HepG2 (cell line): ENCODE data around the gene ICAM3. TPM values are rescaled to one million over a fixed set of nuclear protein-coding genes. Genes with fewer than 3 reads are reported as not detected.
A peak's percentile ranks its signal among the peaks of the same experiment; 100 is the strongest.

Experiments
- CENPX ChIP-seq: sonication (generic); formaldehyde crosslinking; IDR thresholded peaks from 2 replicates; pipeline ENCODE4 v1.9.0; 2021; ENCODE audit warnings: mild to moderate bottlenecking, missing genetic modification reagents, moderate library complexity
- CHD2 ChIP-seq: IDR thresholded peaks from 2 replicates; pipeline ENCODE4 v1.6.1; 2011; ENCODE audit warnings: low read depth, low read length, improper control_type of control experiment
- DNMT1 ChIP-seq: sonication (generic); formaldehyde crosslinking; IDR thresholded peaks from 2 replicates; pipeline ENCODE4 v1.5.1; 2020; ENCODE audit warnings: mild to moderate bottlenecking, missing genetic modification reagents
- E2F5 ChIP-seq: sonication (generic); formaldehyde crosslinking; conservative IDR thresholded peaks from 2 replicates; pipeline ENCODE4 v1.4.0; 2020; ENCODE audit warnings: missing genetic modification reagents
- ELK4 ChIP-seq: sonication (generic); formaldehyde crosslinking; IDR thresholded peaks from 2 replicates; pipeline ENCODE4 v1.9.0; 2021; ENCODE audit warnings: missing genetic modification reagents, borderline replicate concordance
- HNRNPUL1 ChIP-seq: fragments of 200-400 bp; formaldehyde crosslinking; IDR thresholded peaks from 2 replicates; pipeline ENCODE4 v1.6.1; 2017; ENCODE audit warnings: low read depth, mild to moderate bottlenecking, low read length, moderate library complexity
- KLF13 ChIP-seq: sonication (generic); formaldehyde crosslinking; IDR thresholded peaks from 2 replicates; pipeline ENCODE4 v1.4.0; 2020; ENCODE audit warnings: mild to moderate bottlenecking, missing genetic modification reagents
- MTERF4 ChIP-seq: sonication (generic); formaldehyde crosslinking; IDR thresholded peaks from 2 replicates; pipeline ENCODE4 v1.8.0; 2023; ENCODE audit warnings: mild to moderate bottlenecking, missing genetic modification reagents
- NR2F1 ChIP-seq, 2 experiments: fragments of 450-650 bp in 1 of 2; formaldehyde crosslinking in 1 of 2; IDR thresholded peaks; 2 replicates each; pipeline versions ENCODE4 v1.5.0 to v1.6.1; 2016 to 2020; ENCODE audit warnings: mild to moderate bottlenecking in 1 of 2, missing compliant biosample characterization in 1 of 2, missing genetic modification reagents in 1 of 2, moderate library complexity in 1 of 2
- PAXIP1 ChIP-seq: sonication (generic); formaldehyde crosslinking; conservative IDR thresholded peaks from 2 replicates; pipeline ENCODE4 v1.4.0; 2020; ENCODE audit warnings: mild to moderate bottlenecking, missing genetic modification reagents, moderate library complexity
- PHF5A ChIP-seq: IDR thresholded peaks from one replicate; pipeline ENCODE4 v1.6.1; 2018; ENCODE audit warnings: low read depth, missing genetic modification reagents; ENCODE audit not compliant: unreplicated experiment
- POLR2AphosphoS2 ChIP-seq: IDR thresholded peaks from 2 replicates; pipeline ENCODE4 v1.6.1; 2011; ENCODE audit warnings: low read depth, low read length, improper control_type of control experiment
- RARA ChIP-seq: IDR thresholded peaks from 2 replicates; pipeline ENCODE4 v1.6.1; 2016; ENCODE audit warnings: missing genetic modification reagents, missing compliant biosample characterization
- ZBTB7A ChIP-seq: sonication (generic); formaldehyde crosslinking; IDR thresholded peaks from 2 replicates; pipeline ENCODE4 v1.8.0; 2022; ENCODE audit warnings: mild to moderate bottlenecking, missing genetic modification reagents
- ZMYM3 ChIP-seq: sonication (generic); formaldehyde crosslinking; IDR thresholded peaks from 2 replicates; pipeline ENCODE4 v1.5.1; 2020; ENCODE audit warnings: mild to moderate bottlenecking, missing genetic modification reagents
- ZNF574 ChIP-seq: sonication (generic); formaldehyde crosslinking; IDR thresholded peaks from 2 replicates; pipeline ENCODE4 v1.4.0; 2020; ENCODE audit warnings: missing genetic modification reagents
- ZNF615 ChIP-seq: sonication (generic); formaldehyde crosslinking; IDR thresholded peaks from 2 replicates; pipeline ENCODE4 v1.5.0; 2020; ENCODE audit warnings: mild to moderate bottlenecking, missing genetic modification reagents, borderline replicate concordance
- ZNF678 ChIP-seq: sonication (generic); formaldehyde crosslinking; IDR thresholded peaks from 2 replicates; pipeline ENCODE4 v1.4.0; 2020; ENCODE audit warnings: mild to moderate bottlenecking, missing genetic modification reagents
- ZNF784 ChIP-seq: sonication (generic); formaldehyde crosslinking; IDR thresholded peaks from 2 replicates; pipeline ENCODE4 v1.5.1; 2020; ENCODE audit warnings: missing genetic modification reagents, mild to moderate bottlenecking, borderline replicate concordance
- polyA plus RNA-seq, 8 experiments: library from polyadenylated mRNA; depleted of rRNA in 3 of 8; stranded (reverse) in 7 of 8; unstranded in 1 of 8; fragments of >200 nt; fragmentation: Illumina TruSeq in 4 of 8; extraction: Trizol in 4 of 8; gene quantifications; 2 replicates each; pipeline versions ENCODE4 v1.2.1 to v1.2.3, GENCODE V29; 2011 to 2016; ENCODE audit warnings: low read depth in 4 of 8, missing spikeins in 1 of 8, mixed read lengths in 1 of 8; ENCODE audit not compliant: insufficient read depth in 1 of 8
- total RNA-seq, 5 experiments: library from RNA; depleted of rRNA; stranded (reverse); fragments of >200 nt; fragmentation: Illumina TruSeq; extraction: Trizol; gene quantifications; 2 replicates each; pipeline ENCODE4 v1.2.3, GENCODE V29; 2016; ENCODE audit warnings: low read depth in 1 of 5

ICAM3 gene
- total and polyA plus RNA-seq, 2 of the 13 experiments (the other 11 are each of a cell fraction or from before 2014, with no cell fraction given), result 14.1 to 21.0 TPM

GRCh38 chr19:10379880-10380312 is 40.5 kb upstream of the ICAM3 start (continued):
- TF ChIP-seq PAXIP1 (CRISPR knock-in tag) (no peak; the same call in 1 of the 2 replicates), CHD2 (no peak), CENPX (no peak), ZNF615 (no peak), HNRNPUL1 (no peak), ZBTB7A (CRISPR knock-in tag) (0 out of 2 replicates have a peak, but pooled peaks have one; percentile 38), POLR2AphosphoS2 (no peak), DNMT1 (CRISPR knock-in tag) (no peak), ZNF784 (0 out of 2 replicates have a peak, but pooled peaks have one; percentile 4), E2F5 (no peak), ZNF574 (no peak), RARA (CRISPR knock-in tag) (0 out of 2 replicates have a peak, but pooled peaks have one; percentile 5), ELK4 (CRISPR knock-in tag) (no peak), PHF5A (no peak), ZNF678 (CRISPR knock-in tag) (0 out of 2 replicates have a peak, but pooled peaks have one; percentile 45), ZMYM3 (CRISPR knock-in tag) (peak; percentile 78), KLF13 (CRISPR knock-in tag) (no peak), NR2F1 (CRISPR knock-in tag; IDR thresholded peaks at IDR 0.05) (no peak), MTERF4 (CRISPR knock-in tag) (peak; percentile 70; the same call in 1 of the 2 replicates)
